Breast epithelium (tissue), 4 donors: ENCODE measurements around the gene HDAC9. TPM values are rescaled to one million over a fixed set of nuclear protein-coding genes. Genes with fewer than 3 reads are reported as not detected.
A peak's percentile ranks its signal among the peaks of the same experiment; 100 is the strongest.

Source experiments
- DNase-seq, 2 donors: peaks; one replicate each; pipeline ENCODE4 v3.0.0-alpha.2; 2019; ENCODE audit warnings: low spot score in 2 of 2
- H3K27ac ChIP-seq, 2 donors: fragments of 200-600 bp; sonication (generic) in 1 of 2; one replicate each; pipeline ENCODE4 v1.5.1; 2016 to 2019; ENCODE audit warnings: mild to moderate bottlenecking in 1 of 2
- H3K27me3 ChIP-seq, 2 donors: fragments of 200-600 bp; sonication (generic) in 1 of 2; one replicate each; pipeline versions ENCODE4 v1.5.1 to v1.6.0; 2017 to 2019; ENCODE audit warnings: control low read depth in 1 of 2, mild to moderate bottlenecking in 1 of 2
- H3K36me3 ChIP-seq: fragments of 200-600 bp; one replicate; pipeline ENCODE4 v1.5.1; 2019
- H3K4me1 ChIP-seq, 2 donors: fragments of 200-600 bp; sonication (generic); one replicate each; pipeline ENCODE4 v1.5.1; 2016 to 2019; ENCODE audit warnings: control low read depth in 1 of 2
- H3K4me3 ChIP-seq, 3 donors: fragments of 200-600 bp; sonication (generic); 1 replicate in 2 of 3; 2 replicates in 1 of 3; pipeline ENCODE4 v1.5.1; 2016 to 2019; ENCODE audit warnings: mild to moderate bottlenecking in 3 of 3, moderate library complexity in 2 of 3
- H3K9me3 ChIP-seq, 2 donors: fragments of 200-600 bp; sonication (generic) in 1 of 2; one replicate each; pipeline ENCODE4 v1.5.1; 2016 to 2019; ENCODE audit warnings: control low read depth in 1 of 2
- POLR2A ChIP-seq: fragments of 450-650 bp; IDR thresholded peaks from one replicate; pipeline ENCODE4 v1.6.1; 2016; ENCODE audit warnings: antibody characterized with exemption, mild to moderate bottlenecking, moderate library complexity
- POLR2AphosphoS5 ChIP-seq, 3 donors: sonication (generic); formaldehyde crosslinking; IDR thresholded peaks; one replicate each; pipeline ENCODE4 v1.6.1; 2017; ENCODE audit warnings: antibody characterized with exemption in 3 of 3
- intact Hi-C: fragments of 100-400 bp; cut with DNase I; formaldehyde crosslinking; loops from one replicate; pipeline ENCODE4 v1.15.1; 2023; ENCODE audit warnings: low total_unique reads
- total RNA-seq, 3 donors: library from RNA; depleted of rRNA; stranded (reverse); fragments of >200 nt; gene quantifications; one replicate each; pipeline ENCODE4 v1.1.0, GENCODE V29; 2016
- TF ChIP-seq, protein P1 (sequence below), 3 donors: fragments of 450-650 bp; IDR thresholded peaks; one replicate each; pipeline ENCODE4 v1.5.1; 2016 to 2017; ENCODE audit warnings: antibody characterized with exemption in 3 of 3, mild to moderate bottlenecking in 3 of 3, moderate library complexity in 3 of 3

HDAC9 gene
- total RNA-seq, 3 donors from 2014 or later = 7.2 to 27.5 (median 7.3) TPM

DNA sequence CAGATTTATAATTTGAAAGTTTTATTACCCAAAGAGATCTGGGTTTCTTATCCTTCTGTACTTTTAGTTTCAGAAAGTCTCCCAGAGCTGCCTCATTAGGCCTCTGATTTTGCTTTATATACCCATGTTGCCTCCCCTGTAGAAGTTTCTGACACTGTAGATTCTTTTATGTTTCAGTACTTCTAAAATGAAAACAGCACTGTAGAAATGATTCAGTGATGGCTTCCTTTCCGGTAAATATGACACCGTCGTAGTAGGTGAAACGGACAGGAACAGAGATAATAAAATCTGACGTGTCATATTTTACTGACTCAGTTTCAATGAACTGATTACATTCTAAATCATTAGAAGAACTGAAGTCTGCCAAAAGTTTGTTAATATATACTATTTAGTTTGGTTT, 349.2 kb downstream of the HDAC9 start:
- Histone ChIP-seq H3K27ac (no peak overlapping the region), H3K4me3 (no peak overlapping the region), H3K9me3 (no peaks in the 10 kb centered on the region), H3K36me3 (no peaks in the 10 kb centered on the region), H3K4me1 (no peaks in the 10 kb centered on the region), H3K27me3 (no peaks in the 10 kb centered on the region)
- TF ChIP-seq POLR2AphosphoS5 (IDR thresholded peaks at IDR 0.05) (no peak), POLR2A (no peak)
- TF ChIP-seq, protein P1, sequence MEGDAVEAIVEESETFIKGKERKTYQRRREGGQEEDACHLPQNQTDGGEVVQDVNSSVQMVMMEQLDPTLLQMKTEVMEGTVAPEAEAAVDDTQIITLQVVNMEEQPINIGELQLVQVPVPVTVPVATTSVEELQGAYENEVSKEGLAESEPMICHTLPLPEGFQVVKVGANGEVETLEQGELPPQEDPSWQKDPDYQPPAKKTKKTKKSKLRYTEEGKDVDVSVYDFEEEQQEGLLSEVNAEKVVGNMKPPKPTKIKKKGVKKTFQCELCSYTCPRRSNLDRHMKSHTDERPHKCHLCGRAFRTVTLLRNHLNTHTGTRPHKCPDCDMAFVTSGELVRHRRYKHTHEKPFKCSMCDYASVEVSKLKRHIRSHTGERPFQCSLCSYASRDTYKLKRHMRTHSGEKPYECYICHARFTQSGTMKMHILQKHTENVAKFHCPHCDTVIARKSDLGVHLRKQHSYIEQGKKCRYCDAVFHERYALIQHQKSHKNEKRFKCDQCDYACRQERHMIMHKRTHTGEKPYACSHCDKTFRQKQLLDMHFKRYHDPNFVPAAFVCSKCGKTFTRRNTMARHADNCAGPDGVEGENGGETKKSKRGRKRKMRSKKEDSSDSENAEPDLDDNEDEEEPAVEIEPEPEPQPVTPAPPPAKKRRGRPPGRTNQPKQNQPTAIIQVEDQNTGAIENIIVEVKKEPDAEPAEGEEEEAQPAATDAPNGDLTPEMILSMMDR (IDR thresholded peaks at IDR 0.05) = no peak
- intact Hi-C loops = no loop called here
- DNase-seq = no peak

DNA sequence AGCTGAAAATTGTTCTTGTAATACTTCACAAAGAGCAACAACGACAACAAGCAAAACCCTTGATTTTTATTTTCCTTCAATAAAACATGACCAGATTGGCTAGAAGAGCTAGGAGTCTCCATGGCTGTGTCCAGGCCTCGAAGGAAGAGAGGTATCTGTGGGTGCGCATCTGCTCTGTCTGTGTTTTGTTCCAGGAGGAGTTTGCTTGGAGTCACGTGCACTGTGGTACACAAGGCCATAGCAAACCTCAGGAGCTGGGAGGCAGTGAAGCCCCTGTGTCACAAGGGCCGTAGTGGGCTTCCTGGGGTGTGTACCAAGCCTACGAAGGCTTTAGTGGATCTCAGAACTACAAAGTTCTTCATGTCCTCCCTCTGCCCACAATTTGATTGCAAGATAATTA, 350.2 kb downstream of the HDAC9 start:
- H3K9me3 ChIP-seq = no peaks in the 10 kb centered on the region
- no peaks in the 10 kb centered on the region for H3K36me3 ChIP-seq
- TF ChIP-seq POLR2AphosphoS5 (IDR thresholded peaks at IDR 0.05) (no peak), POLR2A (no peak)
- TF ChIP-seq, protein P1 (IDR thresholded peaks at IDR 0.05) = no peak
- no peaks in the 10 kb centered on the region for H3K4me1 ChIP-seq
- no peak for DNase-seq
- H3K27ac ChIP-seq = peak overlapping the region in 1 of 2 donors; percentile 35
- intact Hi-C loops = no loop called here
- no peak overlapping the region for H3K4me3 ChIP-seq
- H3K27me3 ChIP-seq = no peaks in the 10 kb centered on the region

DNA sequence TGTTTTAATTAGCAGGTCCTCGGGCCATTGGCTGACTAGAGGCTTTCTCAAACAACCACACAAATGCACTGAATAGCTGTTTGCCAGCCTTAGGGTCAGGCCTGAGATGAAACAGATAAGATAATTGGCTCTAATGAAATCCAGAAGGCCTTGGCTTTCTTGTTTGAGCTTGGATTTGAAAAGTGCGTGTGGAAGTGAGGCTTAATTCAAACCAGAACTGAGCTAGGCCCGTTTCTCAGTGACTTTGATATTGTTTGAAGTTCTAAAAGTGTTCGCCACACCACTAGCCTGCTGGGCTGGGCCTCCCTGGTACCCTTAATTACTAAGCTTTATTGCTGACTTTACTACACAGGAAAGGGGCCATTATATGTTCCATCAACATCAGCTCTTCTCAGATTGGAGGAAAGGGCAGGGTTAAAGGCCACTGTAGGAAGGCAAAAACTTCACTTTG, 351.2 kb downstream of the HDAC9 start:
- Histone ChIP-seq H3K9me3 (no peaks in the 10 kb centered on the region), H3K36me3 (no peaks in the 10 kb centered on the region), H3K4me1 (no peaks in the 10 kb centered on the region), H3K27me3 (no peaks in the 10 kb centered on the region), H3K27ac (peak overlapping the region in 1 of 2 donors; percentile 66), H3K4me3 (no peak overlapping the region)
- intact Hi-C loops = no loop called here
- TF ChIP-seq POLR2AphosphoS5 (IDR thresholded peaks at IDR 0.05) = peak in 1 of 3 donors; percentile 31
- TF ChIP-seq POLR2A = no peak
- no peak for DNase-seq

DNA sequence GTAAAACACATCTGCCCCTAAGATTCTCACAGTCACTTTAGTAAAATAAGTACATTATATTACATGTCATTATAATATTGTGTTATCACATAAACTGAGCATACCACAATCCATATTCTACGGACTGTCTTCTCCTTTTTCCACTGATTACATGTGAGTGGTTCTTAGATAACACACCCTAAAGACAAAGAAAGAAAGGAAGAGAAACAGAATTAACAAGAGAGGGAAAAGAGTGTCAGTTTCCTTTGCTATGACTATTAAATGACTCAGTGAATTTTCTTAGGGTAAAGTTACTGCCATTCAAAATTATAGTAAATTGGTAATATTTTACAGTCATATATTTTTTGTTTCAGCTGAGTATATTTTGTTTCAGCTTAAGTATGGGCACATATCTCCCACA, 353.6 kb downstream of the HDAC9 start:
- H3K27ac ChIP-seq = no peak overlapping the region
- H3K4me3 ChIP-seq = no peak overlapping the region
- intact Hi-C loops = no loop called here
- H3K27me3 ChIP-seq = no peaks in the 10 kb centered on the region
- H3K9me3 ChIP-seq = no peaks in the 10 kb centered on the region
- TF ChIP-seq POLR2AphosphoS5 (IDR thresholded peaks at IDR 0.05) = no peak
- TF ChIP-seq, protein P1 (IDR thresholded peaks at IDR 0.05) = no peak
- TF ChIP-seq POLR2A = no peak
- no peaks in the 10 kb centered on the region for H3K36me3 ChIP-seq
- H3K4me1 ChIP-seq = no peaks in the 10 kb centered on the region
- DNase-seq = no peak

DNA sequence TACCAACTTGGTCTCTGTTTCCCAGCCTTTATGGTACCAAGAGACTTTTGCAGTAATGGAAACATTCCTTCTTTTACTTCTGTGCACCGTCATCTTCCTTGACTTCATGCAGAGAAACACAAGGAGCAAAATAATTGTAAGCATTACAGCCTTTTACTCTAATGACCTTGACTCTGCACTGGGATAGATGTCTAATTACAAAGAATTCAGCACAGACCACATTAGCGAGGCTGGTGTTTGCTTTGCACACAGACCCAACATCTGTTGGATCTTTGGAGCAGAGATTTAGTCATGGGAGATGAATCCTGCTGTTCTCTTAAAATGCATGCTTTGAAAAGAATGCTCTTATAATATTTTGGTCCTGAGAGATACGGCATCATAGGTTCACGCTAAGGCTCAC, 360.2 kb downstream of the HDAC9 start:
- no peak for DNase-seq
- intact Hi-C loops = no loop called here
- Histone ChIP-seq H3K36me3 (no peaks in the 10 kb centered on the region), H3K9me3 (no peaks in the 10 kb centered on the region), H3K4me1 (no peaks in the 10 kb centered on the region), H3K4me3 (no peak overlapping the region), H3K27me3 (no peaks in the 10 kb centered on the region), H3K27ac (no peak overlapping the region)
- TF ChIP-seq POLR2AphosphoS5 (IDR thresholded peaks at IDR 0.05) (no peak), POLR2A (no peak)
- TF ChIP-seq, protein P1 (IDR thresholded peaks at IDR 0.05) = no peak

DNA sequence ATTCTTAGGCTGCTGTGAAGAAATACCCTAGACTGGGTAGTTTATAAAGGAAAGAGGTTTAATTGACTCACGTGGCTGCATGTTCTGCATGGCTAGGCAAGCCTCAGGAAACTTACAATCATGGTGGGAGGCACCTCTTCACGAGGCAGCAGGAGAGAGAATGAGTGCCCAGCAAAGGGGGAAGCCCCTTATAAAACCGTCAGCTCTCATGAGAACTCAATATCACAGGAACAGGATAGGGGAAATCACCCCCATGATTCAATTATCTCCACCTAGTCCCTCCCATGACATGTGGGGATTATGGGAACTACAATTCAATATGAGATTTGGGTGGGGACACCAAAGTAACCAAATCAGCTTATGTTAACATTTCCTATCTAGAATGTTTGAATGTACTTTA, 362.7 kb downstream of the HDAC9 start:
- no peaks in the 10 kb centered on the region for H3K4me1 ChIP-seq
- no peaks in the 10 kb centered on the region for H3K27me3 ChIP-seq
- H3K9me3 ChIP-seq = no peaks in the 10 kb centered on the region
- TF ChIP-seq POLR2AphosphoS5 (IDR thresholded peaks at IDR 0.05) = no peak
- no peak for TF ChIP-seq POLR2A
- TF ChIP-seq, protein P1 (IDR thresholded peaks at IDR 0.05) = no peak
- no peak overlapping the region for H3K27ac ChIP-seq
- no peaks in the 10 kb centered on the region for H3K36me3 ChIP-seq
- H3K4me3 ChIP-seq = no peak overlapping the region
- no peak for DNase-seq
- intact Hi-C loops = no loop called here
